Uterus (tissue), 2 donors: ENCODE results near the gene TMEM63B.

ENCODE experiments used
- CTCF ChIP-seq, 4 experiments: fragments of 200-600 bp in 2 of 4; fragments of 450-650 bp in 2 of 4; sonication (generic) in 2 of 4; IDR thresholded peaks; one replicate each; pipeline ENCODE4 v1.5.1; 2016 to 2019; ENCODE audit warnings: antibody characterized with exemption in 4 of 4, mild to moderate bottlenecking in 2 of 4, moderate library complexity in 1 of 4
- POLR2A ChIP-seq, 2 donors: fragments of 450-650 bp; IDR thresholded peaks; one replicate each; pipeline ENCODE4 v1.6.1; 2016; ENCODE audit warnings: antibody characterized with exemption in 2 of 2, mild to moderate bottlenecking in 1 of 2, moderate library complexity in 1 of 2

GRCh38 chr6:44132476-44132875 lies 5.1 kb downstream of the TMEM63B start:
- TF ChIP-seq CTCF (IDR thresholded peaks at IDR 0.05): no peak
- TF ChIP-seq POLR2A (IDR thresholded peaks at IDR 0.05): no peak
